Astrocyte (in vitro differentiated cells and primary cell): Measurements from ENCODE around the gene PBRM1. TPM values are rescaled to one million over a fixed set of nuclear protein-coding genes. Genes with fewer than 3 reads are reported as not detected.
A peak's percentile ranks its signal among the peaks of the same experiment; 100 is the strongest.

Experiments
- DNase-seq: peaks from one replicate; pipeline ENCODE4 v3.0.0-alpha.2; 2010; ENCODE audit warnings: low read depth
- FAIRE-seq: peaks from 2 replicates; lab custom pipeline; 2011; peaks lifted over from hg19 to GRCh38; lab: Jason Lieb, UNC
- H2AFZ ChIP-seq: 2 replicates; pipeline ENCODE4 v1.6.0; 2012; ENCODE audit warnings: low read depth, low read length, inconsistent platforms
- H3K27ac ChIP-seq: 2 replicates; pipeline ENCODE4 v1.5.1; 2011; ENCODE audit warnings: low read depth, low read length, inconsistent platforms
- H3K27me3 ChIP-seq: 2 replicates; pipeline ENCODE4 v1.6.0; 2011; ENCODE audit warnings: low read length, inconsistent platforms; ENCODE audit not compliant: insufficient read depth
- H3K36me3 ChIP-seq: 2 replicates; pipeline ENCODE4 v1.5.1; 2011; ENCODE audit warnings: low read length, inconsistent platforms; ENCODE audit not compliant: insufficient read depth
- H3K4me1 ChIP-seq: 2 replicates; pipeline ENCODE4 v1.5.1; 2011; ENCODE audit warnings: low read length, inconsistent platforms; ENCODE audit not compliant: insufficient read depth
- H3K4me2 ChIP-seq: 2 replicates; pipeline ENCODE4 v1.6.0; 2012; ENCODE audit warnings: low read length, inconsistent platforms
- H3K4me3 ChIP-seq: 2 replicates; pipeline ENCODE4 v1.5.1; 2011; ENCODE audit warnings: low read depth, mild to moderate bottlenecking, low read length, inconsistent platforms; ENCODE audit not compliant: insufficient read depth
- H3K79me2 ChIP-seq: 2 replicates; pipeline ENCODE4 v1.6.0; 2012; ENCODE audit warnings: mild to moderate bottlenecking, low read length, inconsistent platforms; ENCODE audit not compliant: insufficient read depth
- H3K9ac ChIP-seq: 2 replicates; pipeline ENCODE4 v1.6.0; 2012; ENCODE audit warnings: mild to moderate bottlenecking, low read length, inconsistent platforms
- H3K9me3 ChIP-seq: 2 replicates; pipeline ENCODE4 v1.5.1; 2012; ENCODE audit warnings: low read depth, mild to moderate bottlenecking, low read length, inconsistent platforms; ENCODE audit not compliant: insufficient read depth
- H4K20me1 ChIP-seq: 2 replicates; pipeline ENCODE4 v1.6.0; 2012; ENCODE audit warnings: low read length, inconsistent platforms; ENCODE audit not compliant: insufficient read depth
- H3K27ac Mint-ChIP-seq: one replicate; pipeline ENCODE4 v1.8.0; 2021; ENCODE audit warnings: mild to moderate bottlenecking, mixed read lengths; ENCODE audit not compliant: unreplicated experiment
- H3K27me3 Mint-ChIP-seq: one replicate; pipeline ENCODE4 v1.8.0; 2021; ENCODE audit warnings: low read depth, mixed read lengths; ENCODE audit not compliant: unreplicated experiment
- H3K36me3 Mint-ChIP-seq: one replicate; pipeline ENCODE4 v1.8.0; 2021; ENCODE audit warnings: low read depth, mixed read lengths; ENCODE audit not compliant: unreplicated experiment
- H3K4me1 Mint-ChIP-seq: one replicate; pipeline ENCODE4 v1.8.0; 2021; ENCODE audit warnings: low read depth, mixed read lengths; ENCODE audit not compliant: unreplicated experiment
- H3K4me3 Mint-ChIP-seq: one replicate; pipeline ENCODE4 v1.8.0; 2021; ENCODE audit warnings: mild to moderate bottlenecking, moderate library complexity, mixed read lengths; ENCODE audit not compliant: unreplicated experiment
- H3K9me3 Mint-ChIP-seq: one replicate; pipeline ENCODE4 v1.8.0; 2021; ENCODE audit warnings: mild to moderate bottlenecking, mixed read lengths; ENCODE audit not compliant: unreplicated experiment
- CTCF ChIP-seq: IDR thresholded peaks from 2 replicates; pipeline ENCODE4 v1.5.1; 2011; ENCODE audit warnings: low read depth, mild to moderate bottlenecking, inconsistent platforms, low read length, moderate library complexity; ENCODE audit not compliant: insufficient read depth
- EZH2 ChIP-seq: IDR thresholded peaks from 2 replicates; pipeline ENCODE4 v1.6.1; 2012; ENCODE audit warnings: mild to moderate bottlenecking, low read length, inconsistent platforms; ENCODE audit not compliant: insufficient read depth
- total RNA-seq: library from RNA; stranded (reverse); gene quantifications from 2 replicates; pipeline ENCODE4 v1.2.1, GENCODE V29; 2021

Gene PBRM1
- total RNA-seq, 1 donor from 2014 or later = 54.5 TPM

- H3K27ac ChIP-seq = peak overlapping the region; percentile 70
- DNase-seq = no peak
Measured at GRCh38 chr3:52531860-52532516, 153.7 kb downstream of the PBRM1 start.

DNA sequence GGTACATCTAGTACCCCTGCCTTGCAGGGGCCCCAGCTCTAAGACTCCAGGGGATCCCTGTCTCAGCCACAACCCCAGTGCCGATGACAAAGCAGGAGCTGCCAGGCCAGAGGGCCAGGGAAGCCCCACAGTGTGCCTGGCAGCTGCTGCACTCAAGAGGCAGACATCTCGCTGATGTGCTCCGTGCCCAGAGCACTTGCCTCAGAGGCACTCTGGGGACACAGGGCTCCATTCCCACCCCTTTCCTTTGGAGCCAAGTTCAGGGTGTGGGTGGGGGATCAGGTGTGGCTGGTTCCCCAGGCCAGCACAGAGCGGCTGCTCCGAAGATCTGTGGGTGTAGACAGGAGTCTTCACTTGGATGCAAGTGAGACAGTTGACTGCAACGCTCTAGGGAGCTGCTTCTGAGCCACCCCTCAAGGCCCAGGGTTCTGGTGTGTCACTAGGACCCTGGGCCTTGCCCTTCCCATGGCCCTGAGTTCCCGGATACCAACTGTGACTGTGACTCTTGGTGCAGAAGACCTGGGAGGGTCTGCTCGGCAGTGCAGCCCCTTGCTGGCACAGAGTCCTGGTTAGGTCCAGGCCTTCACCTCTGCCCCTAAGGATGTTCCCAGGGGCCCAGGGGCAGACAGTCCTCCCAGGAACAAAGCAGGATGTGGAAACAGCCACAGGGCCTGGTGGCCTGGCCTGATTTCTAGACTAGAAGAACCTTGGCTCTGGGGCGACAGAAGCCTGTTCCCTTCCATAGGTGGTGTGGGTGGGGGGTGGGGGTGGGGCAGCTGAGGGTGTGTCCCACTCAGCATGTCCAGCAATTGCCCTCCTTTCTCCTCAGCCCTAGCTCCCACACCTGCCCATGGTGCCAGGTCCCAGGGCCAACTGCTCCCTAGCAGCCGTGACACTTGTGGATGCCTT lies 154.5 kb downstream of the PBRM1 start:
- Histone ChIP-seq H3K4me1 (peaks cover 45% of the 10 kb centered on the region), H3K9ac (peak overlapping the region; percentile 82), H3K79me2 (peaks cover 62% of the 10 kb centered on the region), H3K4me2 (peak overlapping the region; percentile 92), H3K9me3 (no peaks in the 10 kb centered on the region), H4K20me1 (peaks cover 57% of the 10 kb centered on the region), H3K4me3 (peak overlapping the region; percentile 68), H3K27ac (no peak overlapping the region), H2AFZ (no peak overlapping the region), H3K36me3 (peaks cover 21% of the 10 kb centered on the region), H3K27me3 (no peaks in the 10 kb centered on the region)
- Mint-ChIP-seq H3K4me3 (no peak overlapping the region), H3K27me3 (no peaks in the 10 kb centered on the region), H3K4me1 (peaks cover 12% of the 10 kb centered on the region), H3K9me3 (no peaks in the 10 kb centered on the region), H3K36me3 (peaks cover 12% of the 10 kb centered on the region), H3K27ac (no peak overlapping the region)
- no peak for FAIRE-seq
- no peak for DNase-seq
- TF ChIP-seq CTCF = no peak
- TF ChIP-seq EZH2 = no peak

More at GRCh38 chr3:52531860-52532516, 153.7 kb downstream of the PBRM1 start:
- no peaks in the 10 kb centered on the region for H3K9me3 ChIP-seq
- peak overlapping the region; percentile 92 for H3K4me2 ChIP-seq
- H3K4me1 ChIP-seq = peaks cover 45% of the 10 kb centered on the region
- H4K20me1 ChIP-seq = peaks cover 53% of the 10 kb centered on the region
- no peak for FAIRE-seq
- Mint-ChIP-seq H3K36me3 (peaks cover 10% of the 10 kb centered on the region), H3K27ac (peak overlapping the region; percentile 66), H3K4me3 (peak overlapping the region; percentile 88), H3K27me3 (no peaks in the 10 kb centered on the region), H3K4me1 (peaks cover 8% of the 10 kb centered on the region), H3K9me3 (no peaks in the 10 kb centered on the region)
- peak overlapping the region; percentile 82 for H3K9ac ChIP-seq
- H3K36me3 ChIP-seq = peaks cover 18% of the 10 kb centered on the region
- H3K27me3 ChIP-seq = no peaks in the 10 kb centered on the region
- H3K79me2 ChIP-seq = peaks cover 67% of the 10 kb centered on the region
- TF ChIP-seq EZH2 (no peak), CTCF (no peak)
- peak overlapping the region; percentile 68 for H3K4me3 ChIP-seq
- H2AFZ ChIP-seq = no peak overlapping the region
